Activated naive CD8-positive, alpha-beta T cell treated with anti-CD3 and anti-CD28 coated beads, Interleukin-2, amount 10 ng/mL, durations not matched to agents 7 days and 5 days (primary cell): ENCODE data around the gene RPS5. TPM values are rescaled to one million over a fixed set of nuclear protein-coding genes. Genes with fewer than 3 reads are reported as not detected.
"Not testable (repeated sequence)": the region's sequence is repeated elsewhere in the genome, so short reads cannot be mapped to it uniquely, and the experiment has no call there.

Experiments
- ATAC-seq: fragments of 150-1000 bp; cut with Tn5 transposase; one replicate; pipeline ENCODE4 v1.10.0; 2021; ENCODE audit warnings: low read depth, moderate library complexity
- POLR2A ChIA-PET: fragments of 350-600 bp; sonication (Branson Sonifier 250); formaldehyde crosslinking; loops from one replicate; lab custom pipeline; 2021; ENCODE audit warnings: antibody characterized with exemption; lab: Charles Lee
- DNase-seq: peaks from one replicate; pipeline ENCODE4 v3.0.0; 2021
- H3K27ac Mint-ChIP-seq: one replicate; pipeline ENCODE4 v1.8.0; 2022; ENCODE audit warnings: mild to moderate bottlenecking, mixed read lengths
- H3K27me3 Mint-ChIP-seq: one replicate; pipeline ENCODE4 v1.8.0; 2022; ENCODE audit warnings: mild to moderate bottlenecking, moderate library complexity, mixed read lengths
- H3K36me3 Mint-ChIP-seq: one replicate; pipeline ENCODE4 v1.8.0; 2021; ENCODE audit warnings: mild to moderate bottlenecking, mixed read lengths
- H3K4me1 Mint-ChIP-seq: one replicate; pipeline ENCODE4 v1.8.0; 2021; ENCODE audit warnings: mixed read lengths
- H3K4me3 Mint-ChIP-seq: one replicate; pipeline ENCODE4 v1.8.0; 2022; ENCODE audit warnings: mild to moderate bottlenecking, moderate library complexity, mixed read lengths
- H3K9me3 Mint-ChIP-seq: one replicate; pipeline ENCODE4 v1.8.0; 2021; ENCODE audit warnings: mixed read lengths
- total RNA-seq, 2 experiments: library from RNA; stranded (reverse); gene quantifications; one replicate each; pipeline ENCODE4 v1.2.3, GENCODE V29; 2021

The RPS5 gene
- total RNA-seq, 2 experiments from 2014 or later, result 1,038 to 1,039 TPM

GRCh38 chr19:58364146-58364545 lies 22.9 kb upstream of the RPS5 start:
- no peaks in the 10 kb centered on the region for H3K36me3 Mint-ChIP-seq
- H3K27me3 Mint-ChIP-seq, result no peaks in the 10 kb centered on the region
- peaks cover 11% of the 10 kb centered on the region for H3K4me1 Mint-ChIP-seq
- H3K9me3 Mint-ChIP-seq, result no peaks in the 10 kb centered on the region
- no peak for DNase-seq
- POLR2A ChIA-PET, result interaction anchor here (0.9 to 5.0 kb wide), 5 partner anchors 8 to 181 kb away, joined by 3 to 50 read pairs (median 14); partner anchors contain the start of gene ZNF837
- H3K27ac Mint-ChIP-seq, result no peak overlapping the region
- no peak for ATAC-seq
- H3K4me3 Mint-ChIP-seq, result no peak overlapping the region

- Mint-ChIP-seq H3K27ac (no peak overlapping the region), H3K4me1 (peaks cover 7% of the 10 kb centered on the region), H3K9me3 (no peaks in the 10 kb centered on the region), H3K36me3 (no peaks in the 10 kb centered on the region), H3K27me3 (no peaks in the 10 kb centered on the region), H3K4me3 (no peak overlapping the region)
- DNase-seq (no peak), ATAC-seq (no peak)
- POLR2A ChIA-PET, result interaction anchor here (0.7 to 1.3 kb wide), 2 partner anchors 15 to 19 kb away, joined by 3 to 4 read pairs; partner anchors contain the start of gene ZNF837
Observed at GRCh38 chr19:58366585-58367430, 20.3 kb upstream of the RPS5 start.

GRCh38 chr19:58367698-58368454 lies 19.2 kb upstream of the RPS5 start:
- Mint-ChIP-seq H3K36me3 (no peaks in the 10 kb centered on the region), H3K9me3 (no peaks in the 10 kb centered on the region), H3K4me3 (no peak overlapping the region), H3K27ac (no peak overlapping the region), H3K27me3 (no peaks in the 10 kb centered on the region), H3K4me1 (peaks cover 2% of the 10 kb centered on the region)
- POLR2A ChIA-PET, result no interaction called here
- DNase-seq (no peak), ATAC-seq (no peak)

GRCh38 chr19:58368561-58369360 lies 18.3 kb upstream of the RPS5 start:
- no peaks in the 10 kb centered on the region for H3K36me3 Mint-ChIP-seq
- H3K27ac Mint-ChIP-seq, result no peak overlapping the region
- H3K27me3 Mint-ChIP-seq, result no peaks in the 10 kb centered on the region
- POLR2A ChIA-PET, result no interaction called here
- ATAC-seq (no peak), DNase-seq (no peak)
- H3K9me3 Mint-ChIP-seq, result no peaks in the 10 kb centered on the region
- no peak overlapping the region for H3K4me3 Mint-ChIP-seq
- peaks cover 1% of the 10 kb centered on the region for H3K4me1 Mint-ChIP-seq

GRCh38 chr19:58372311-58373133 lies 14.5 kb upstream of the RPS5 start:
- DNase-seq (no peak), ATAC-seq (no peak)
- H3K27ac Mint-ChIP-seq, result no peak overlapping the region
- POLR2A ChIA-PET, result interaction anchor here (3.1 kb wide), 1 partner anchor 9 kb away, joined by 14 read pairs; the partner anchor contains the start of gene ZNF497
- no peaks in the 10 kb centered on the region for H3K36me3 Mint-ChIP-seq
- no peaks in the 10 kb centered on the region for H3K27me3 Mint-ChIP-seq
- no peaks in the 10 kb centered on the region for H3K9me3 Mint-ChIP-seq
- H3K4me3 Mint-ChIP-seq, result no peak overlapping the region
- H3K4me1 Mint-ChIP-seq, result no peaks in the 10 kb centered on the region

- POLR2A ChIA-PET, result interaction anchor here (1.0 to 3.1 kb wide), 2 partner anchors 11 to 170 kb away, joined by 3 to 14 read pairs; partner anchors contain the start of genes TRIM28 and ZNF497
- no peak overlapping the region for H3K27ac Mint-ChIP-seq
Observed at GRCh38 chr19:58374200-58374599, 12.9 kb upstream of the RPS5 start.

GRCh38 chr19:58376724-58377123 lies 10.3 kb upstream of the RPS5 start:
- not testable (repeated sequence) for H3K4me1 Mint-ChIP-seq, H3K9me3 Mint-ChIP-seq, H3K4me3 Mint-ChIP-seq, H3K27me3 Mint-ChIP-seq, H3K36me3 Mint-ChIP-seq, DNase-seq, H3K27ac Mint-ChIP-seq, ATAC-seq
- POLR2A ChIA-PET, result interaction anchor here (0.7 to 2.2 kb wide), 3 partner anchors 14 to 148 kb away, joined by 3 to 7 read pairs (median 3); partner anchors contain the start of gene ZNF497

More at GRCh38 chr19:58374200-58374599, 12.9 kb upstream of the RPS5 start:
- Mint-ChIP-seq H3K4me3 (no peak overlapping the region), H3K36me3 (no peaks in the 10 kb centered on the region), H3K4me1 (no peaks in the 10 kb centered on the region), H3K27me3 (no peaks in the 10 kb centered on the region), H3K9me3 (no peaks in the 10 kb centered on the region)
- ATAC-seq (no peak), DNase-seq (no peak)

GRCh38 chr19:58379246-58379645 lies 7.8 kb upstream of the RPS5 start:
- POLR2A ChIA-PET, result interaction anchor here (0.6 to 4.2 kb wide), 4 partner anchors 16 to 61 kb away, joined by 3 to 34 read pairs (median 7); partner anchors contain the start of genes ZNF132, ZNF497 and ZSCAN22
- no peaks in the 10 kb centered on the region for H3K9me3 Mint-ChIP-seq
- H3K4me1 Mint-ChIP-seq, result peaks cover 13% of the 10 kb centered on the region
- peak overlapping the region; percentile 92 for H3K4me3 Mint-ChIP-seq
- ATAC-seq (no peak), DNase-seq (no peak)
- peak overlapping the region; percentile 96 for H3K27ac Mint-ChIP-seq
- no peaks in the 10 kb centered on the region for H3K27me3 Mint-ChIP-seq
- no peaks in the 10 kb centered on the region for H3K36me3 Mint-ChIP-seq

- Mint-ChIP-seq H3K4me3 (peak overlapping the region; percentile 92), H3K4me1 (peaks cover 13% of the 10 kb centered on the region), H3K27ac (peak overlapping the region; percentile 96), H3K27me3 (no peaks in the 10 kb centered on the region), H3K9me3 (no peaks in the 10 kb centered on the region), H3K36me3 (no peaks in the 10 kb centered on the region)
- DNase-seq, result no peak
- POLR2A ChIA-PET, result interaction anchor here (0.5 to 4.2 kb wide), 8 partner anchors 17 to 644 kb away, joined by 3 to 34 read pairs (median 3); partner anchors contain the start of genes ZBTB45, ZNF132, ZNF497 and ZSCAN22
- ATAC-seq, result no peak
Observed at GRCh38 chr19:58380037-58380661, 6.9 kb upstream of the RPS5 start.

- POLR2A ChIA-PET, result interaction anchor here (0.5 to 4.2 kb wide), 11 partner anchors 11 to 645 kb away, joined by 3 to 34 read pairs (median 4); partner anchors contain the start of genes ZNF274, ZNF497, ZNF584 and ZSCAN22
- H3K9me3 Mint-ChIP-seq, result no peaks in the 10 kb centered on the region
Observed at GRCh38 chr19:58380662-58381459, 6.2 kb upstream of the RPS5 start, which contains the start of gene ZNF837. TSS of gene ZNF837 (minus strand) at chr19:58381030. CDS start at chr19:58369332, 11,698 bp downstream.

More at GRCh38 chr19:58380662-58381459, 6.2 kb upstream of the RPS5 start, which contains the start of gene ZNF837:
- peak; percentile 93 for ATAC-seq
- Mint-ChIP-seq H3K4me3 (peak within 1 kb of the TSS; percentile 92), H3K36me3 (no peaks in the 10 kb centered on the region), H3K27me3 (no peaks in the 10 kb centered on the region), H3K27ac (peak within 1 kb of the TSS; percentile 96), H3K4me1 (peaks cover 17% of the 10 kb centered on the region)
- DNase-seq, result peak; percentile 95
